ENCODE results near the gene MNX1.

DNA sequence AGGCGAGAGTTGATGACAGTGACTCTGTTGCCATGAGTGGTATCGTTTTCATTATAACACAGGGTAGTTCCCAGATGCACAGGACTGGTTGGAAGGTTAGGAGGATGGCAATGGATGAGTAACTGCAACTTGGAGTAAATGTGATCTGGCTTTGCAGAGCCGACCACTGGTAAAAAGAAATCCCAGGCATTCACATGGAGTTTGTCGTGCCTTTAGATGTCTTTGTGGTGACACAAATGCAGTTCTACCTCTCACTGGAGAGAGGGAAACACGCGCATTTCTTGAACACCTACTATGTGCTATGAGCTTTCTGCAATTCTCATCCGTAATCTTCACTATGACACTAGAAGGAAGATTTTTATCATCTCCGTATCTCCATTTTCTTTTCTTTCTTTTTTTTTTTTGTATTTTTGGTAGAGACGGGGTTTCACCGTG, 1.7 kb upstream of the MNX1 start:
- TF ChIP-seq, protein P1, sequence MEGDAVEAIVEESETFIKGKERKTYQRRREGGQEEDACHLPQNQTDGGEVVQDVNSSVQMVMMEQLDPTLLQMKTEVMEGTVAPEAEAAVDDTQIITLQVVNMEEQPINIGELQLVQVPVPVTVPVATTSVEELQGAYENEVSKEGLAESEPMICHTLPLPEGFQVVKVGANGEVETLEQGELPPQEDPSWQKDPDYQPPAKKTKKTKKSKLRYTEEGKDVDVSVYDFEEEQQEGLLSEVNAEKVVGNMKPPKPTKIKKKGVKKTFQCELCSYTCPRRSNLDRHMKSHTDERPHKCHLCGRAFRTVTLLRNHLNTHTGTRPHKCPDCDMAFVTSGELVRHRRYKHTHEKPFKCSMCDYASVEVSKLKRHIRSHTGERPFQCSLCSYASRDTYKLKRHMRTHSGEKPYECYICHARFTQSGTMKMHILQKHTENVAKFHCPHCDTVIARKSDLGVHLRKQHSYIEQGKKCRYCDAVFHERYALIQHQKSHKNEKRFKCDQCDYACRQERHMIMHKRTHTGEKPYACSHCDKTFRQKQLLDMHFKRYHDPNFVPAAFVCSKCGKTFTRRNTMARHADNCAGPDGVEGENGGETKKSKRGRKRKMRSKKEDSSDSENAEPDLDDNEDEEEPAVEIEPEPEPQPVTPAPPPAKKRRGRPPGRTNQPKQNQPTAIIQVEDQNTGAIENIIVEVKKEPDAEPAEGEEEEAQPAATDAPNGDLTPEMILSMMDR (IDR thresholded peaks at IDR 0.05; ENCODE audit: insufficient read depth, low read length), result no peak
- TF ChIP-seq GABPA (IDR thresholded peaks at IDR 0.05; ENCODE audit: low read depth) (no peak), POLR2AphosphoS5 (IDR thresholded peaks at IDR 0.05; ENCODE audit: low read depth) (no peak)
- TF ChIP-seq, protein P2, sequence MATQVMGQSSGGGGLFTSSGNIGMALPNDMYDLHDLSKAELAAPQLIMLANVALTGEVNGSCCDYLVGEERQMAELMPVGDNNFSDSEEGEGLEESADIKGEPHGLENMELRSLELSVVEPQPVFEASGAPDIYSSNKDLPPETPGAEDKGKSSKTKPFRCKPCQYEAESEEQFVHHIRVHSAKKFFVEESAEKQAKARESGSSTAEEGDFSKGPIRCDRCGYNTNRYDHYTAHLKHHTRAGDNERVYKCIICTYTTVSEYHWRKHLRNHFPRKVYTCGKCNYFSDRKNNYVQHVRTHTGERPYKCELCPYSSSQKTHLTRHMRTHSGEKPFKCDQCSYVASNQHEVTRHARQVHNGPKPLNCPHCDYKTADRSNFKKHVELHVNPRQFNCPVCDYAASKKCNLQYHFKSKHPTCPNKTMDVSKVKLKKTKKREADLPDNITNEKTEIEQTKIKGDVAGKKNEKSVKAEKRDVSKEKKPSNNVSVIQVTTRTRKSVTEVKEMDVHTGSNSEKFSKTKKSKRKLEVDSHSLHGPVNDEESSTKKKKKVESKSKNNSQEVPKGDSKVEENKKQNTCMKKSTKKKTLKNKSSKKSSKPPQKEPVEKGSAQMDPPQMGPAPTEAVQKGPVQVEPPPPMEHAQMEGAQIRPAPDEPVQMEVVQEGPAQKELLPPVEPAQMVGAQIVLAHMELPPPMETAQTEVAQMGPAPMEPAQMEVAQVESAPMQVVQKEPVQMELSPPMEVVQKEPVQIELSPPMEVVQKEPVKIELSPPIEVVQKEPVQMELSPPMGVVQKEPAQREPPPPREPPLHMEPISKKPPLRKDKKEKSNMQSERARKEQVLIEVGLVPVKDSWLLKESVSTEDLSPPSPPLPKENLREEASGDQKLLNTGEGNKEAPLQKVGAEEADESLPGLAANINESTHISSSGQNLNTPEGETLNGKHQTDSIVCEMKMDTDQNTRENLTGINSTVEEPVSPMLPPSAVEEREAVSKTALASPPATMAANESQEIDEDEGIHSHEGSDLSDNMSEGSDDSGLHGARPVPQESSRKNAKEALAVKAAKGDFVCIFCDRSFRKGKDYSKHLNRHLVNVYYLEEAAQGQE (IDR thresholded peaks at IDR 0.05; ENCODE audit: insufficient replicate concordance, low read depth), result no peak
